Raji (cell line): ENCODE results near the gene ST7.

ENCODE experiments used
- POLR2A ChIP-seq: IDR thresholded peaks from 2 replicates; pipeline ENCODE4 v1.6.1; 2011; ENCODE audit warnings: low read depth, low read length, control low read depth; ENCODE audit not compliant: insufficient read depth

The ST7 gene

GRCh38 chr7:117111535-117111934 lies 158.2 kb downstream of the ST7 start:
- TF ChIP-seq POLR2A: no peak

DNA sequence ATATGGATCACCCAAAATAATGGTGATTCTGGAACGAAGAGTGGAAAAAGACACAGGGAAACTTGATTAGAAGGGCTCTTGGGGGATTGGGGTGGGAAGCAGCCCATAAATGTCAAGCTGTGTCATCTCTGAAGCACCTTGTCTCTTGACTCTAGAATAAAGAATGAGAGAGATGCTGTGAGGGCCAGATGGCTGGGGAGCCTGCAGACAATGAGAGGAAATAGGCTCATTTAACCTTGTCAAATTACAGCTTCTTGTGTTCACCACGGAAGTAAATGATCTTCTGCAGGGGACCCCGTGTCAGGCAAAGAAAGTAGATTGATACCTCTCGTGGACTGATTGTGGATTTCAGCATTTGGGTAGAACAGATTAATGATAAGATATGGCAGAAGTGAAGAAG lies 159.3 kb downstream of the ST7 start:
- TF ChIP-seq POLR2A: no peak

- TF ChIP-seq POLR2A: no peak
Measured at GRCh38 chr7:117113871-117114270, 160.6 kb downstream of the ST7 start.

GRCh38 chr7:117114272-117114671 lies 161.0 kb downstream of the ST7 start:
- TF ChIP-seq POLR2A: no peak

- TF ChIP-seq POLR2A: no peak
Measured at GRCh38 chr7:117116211-117116610, 162.9 kb downstream of the ST7 start.

- no peak for TF ChIP-seq POLR2A
Measured at GRCh38 chr7:117117172-117117571, 163.9 kb downstream of the ST7 start.

DNA sequence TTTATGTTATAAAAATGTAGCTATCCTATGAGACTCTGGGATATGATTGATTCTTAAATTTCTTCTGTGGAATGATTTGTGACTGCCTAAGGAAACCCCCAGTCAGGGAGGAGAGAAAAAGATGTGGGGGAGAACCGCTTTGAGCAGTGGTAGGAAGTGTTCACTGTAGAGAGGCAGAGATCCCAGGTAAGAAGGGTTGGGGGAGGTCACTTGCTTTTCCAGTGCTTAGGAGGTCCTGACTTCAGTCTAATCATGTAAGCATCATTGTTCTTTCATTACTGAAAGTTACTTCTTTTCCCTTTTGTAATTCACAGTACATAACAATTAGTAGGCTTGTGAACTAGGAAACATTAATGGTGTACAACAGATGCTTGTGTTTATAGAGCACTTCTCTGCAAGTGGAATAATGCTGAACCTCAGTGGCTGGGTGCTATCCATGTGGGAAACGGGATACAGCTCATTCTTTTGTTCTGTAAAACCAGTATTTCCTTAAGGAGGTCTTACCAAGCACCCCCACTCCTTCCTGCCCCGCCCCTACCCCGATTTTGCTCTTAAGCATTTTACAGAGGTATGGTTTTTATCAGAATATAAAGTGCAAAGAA lies 165.4 kb downstream of the ST7 start:
- no peak for TF ChIP-seq POLR2A

GRCh38 chr7:117119192-117119924 lies 166.1 kb downstream of the ST7 start:
- TF ChIP-seq POLR2A: no peak

GRCh38 chr7:117122536-117122935 lies 169.2 kb downstream of the ST7 start:
- no peak for TF ChIP-seq POLR2A

DNA sequence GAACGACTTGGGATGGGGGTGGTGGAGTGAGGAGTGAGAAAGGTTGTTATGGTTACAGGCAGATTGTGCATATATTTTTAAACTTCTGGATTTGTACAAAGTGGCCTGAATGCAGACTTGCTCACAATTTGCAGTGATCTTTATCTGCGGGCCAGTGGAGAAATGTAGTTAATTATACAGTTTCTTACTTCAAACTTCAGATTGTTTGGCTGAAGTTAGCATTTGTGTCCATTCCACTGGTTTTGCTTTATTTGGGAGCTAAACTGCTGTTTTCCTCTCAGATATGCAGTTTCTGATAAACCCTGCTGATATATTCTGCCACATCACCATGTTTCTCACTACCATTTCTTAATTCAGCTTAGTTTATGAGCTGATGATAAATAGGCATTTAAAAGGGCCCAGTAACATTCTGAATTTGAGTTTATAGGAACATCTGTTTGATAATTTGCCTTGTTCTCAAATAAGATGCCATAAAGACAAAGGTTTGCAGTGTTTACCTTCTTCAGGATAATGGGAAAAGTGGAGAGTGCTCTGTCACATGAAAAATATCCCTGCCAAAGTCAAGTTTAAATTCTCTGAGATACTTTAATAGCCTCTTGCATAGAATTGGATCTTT lies 170.1 kb downstream of the ST7 start:
- TF ChIP-seq POLR2A: no peak

- no peak for TF ChIP-seq POLR2A
Measured at GRCh38 chr7:117124591-117125220, 171.4 kb downstream of the ST7 start.

DNA sequence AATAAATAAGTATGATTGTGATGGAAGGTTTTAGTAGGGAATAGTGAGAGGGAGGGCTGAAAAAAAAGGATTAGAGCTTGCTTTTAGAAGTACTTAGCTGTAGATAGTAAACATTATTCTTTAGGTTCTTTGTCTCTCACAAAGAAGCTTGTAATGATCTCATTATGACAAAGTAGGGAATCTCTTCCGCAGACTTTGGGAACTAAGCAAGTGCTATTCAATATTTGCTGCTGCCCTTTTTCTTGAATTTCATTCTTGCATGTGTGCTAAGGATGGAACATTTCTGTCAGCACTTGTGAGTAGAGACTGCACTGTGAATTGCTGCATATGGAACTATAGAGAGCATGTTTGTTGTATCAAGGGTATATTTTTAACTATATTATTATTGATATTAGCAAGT lies 173.4 kb downstream of the ST7 start:
- no peak for TF ChIP-seq POLR2A

GRCh38 chr7:117127585-117128168 lies 174.4 kb downstream of the ST7 start:
- no peak for TF ChIP-seq POLR2A

DNA sequence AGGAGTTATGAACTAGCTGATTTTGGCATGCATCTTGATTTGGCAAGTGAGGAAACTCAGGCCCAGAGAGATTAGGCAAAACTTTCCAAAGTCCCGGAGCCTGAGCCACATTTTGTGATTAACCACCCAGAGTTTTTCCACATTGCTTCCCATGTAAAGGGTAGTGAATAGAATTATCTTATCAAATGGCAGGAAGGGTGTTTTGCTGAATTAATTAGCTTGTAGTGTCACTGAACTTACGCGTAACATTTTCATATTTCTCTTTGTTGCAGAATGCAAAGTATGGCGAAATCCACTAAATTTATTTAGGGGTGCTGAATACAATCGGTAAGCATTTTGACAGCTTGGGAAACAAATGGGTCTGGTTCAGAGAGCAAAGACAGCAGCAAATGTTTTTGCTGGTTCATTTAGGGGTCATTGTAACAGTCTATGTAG lies 176.2 kb downstream of the ST7 start:
- TF ChIP-seq POLR2A: no peak

DNA sequence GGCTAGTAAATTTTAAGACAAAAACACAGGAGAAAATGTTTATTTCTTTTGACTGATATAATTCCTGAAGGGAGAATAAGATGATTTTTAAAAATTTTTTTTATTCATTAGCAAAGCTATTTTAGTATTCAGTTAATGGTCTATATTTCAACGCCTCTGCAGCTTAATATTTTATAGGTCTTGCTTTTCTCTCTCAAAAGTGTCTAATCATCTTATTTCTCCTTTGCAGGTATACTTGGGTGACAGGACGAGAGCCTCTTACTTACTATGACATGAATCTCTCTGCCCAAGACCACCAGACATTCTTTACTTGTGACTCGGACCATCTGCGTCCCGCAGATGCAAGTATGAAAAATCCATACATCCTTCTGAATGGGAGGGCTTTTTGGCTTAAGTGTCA lies 177.0 kb downstream of the ST7 start:
- TF ChIP-seq POLR2A: no peak
